ENCODE data around the gene OR10V1.
A peak's percentile ranks its signal among the peaks of the same experiment; 100 is the strongest.

The OR10V1 gene

DNA sequence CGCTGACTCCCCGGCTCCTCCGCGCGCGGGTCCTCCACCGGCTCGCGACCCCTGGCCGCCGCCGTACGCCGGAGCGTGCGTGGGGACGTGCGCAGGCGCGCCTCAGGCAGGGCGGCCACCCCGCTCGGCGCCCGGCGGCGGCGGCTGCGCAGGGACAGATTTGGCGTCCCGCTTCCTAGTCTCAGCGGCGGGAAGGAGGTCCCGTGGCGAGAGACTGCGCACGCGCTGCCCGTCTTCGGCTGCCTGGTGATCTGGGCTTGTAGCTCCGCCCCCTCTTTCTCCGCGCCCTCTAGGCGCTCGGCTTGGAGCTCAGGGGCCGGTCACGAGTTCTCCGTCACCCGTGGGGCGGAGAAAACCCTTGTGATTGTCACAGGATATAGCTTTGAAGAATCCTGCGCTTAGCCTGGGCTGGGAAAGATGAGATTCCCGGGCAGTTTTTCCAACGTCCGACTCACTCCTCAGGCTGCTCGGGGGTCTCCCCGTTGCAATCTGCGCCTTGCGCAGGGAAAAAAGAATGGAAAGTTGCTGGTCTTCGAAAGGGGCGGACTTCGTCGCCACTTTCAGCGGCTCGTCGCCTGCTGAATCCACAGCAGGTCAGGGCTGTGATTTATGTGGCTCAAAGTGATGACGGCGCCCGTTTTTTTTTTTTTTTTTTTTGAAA, 44.6 kb downstream of the OR10V1 start, which contains the start of gene PATL1:
TSS of gene PATL1 (minus strand) at position 88 of the 661 bp plus-strand sequence. CDS start 142 bp downstream, outside the sequence.
- DNase-seq (ENCODE audit: low spot score) = peak; percentile 99

GRCh38 chr11:59668188-59668949, 45.3 kb downstream of the OR10V1 start:
- peak; percentile 61 for DNase-seq (ENCODE audit: low spot score)

DNA sequence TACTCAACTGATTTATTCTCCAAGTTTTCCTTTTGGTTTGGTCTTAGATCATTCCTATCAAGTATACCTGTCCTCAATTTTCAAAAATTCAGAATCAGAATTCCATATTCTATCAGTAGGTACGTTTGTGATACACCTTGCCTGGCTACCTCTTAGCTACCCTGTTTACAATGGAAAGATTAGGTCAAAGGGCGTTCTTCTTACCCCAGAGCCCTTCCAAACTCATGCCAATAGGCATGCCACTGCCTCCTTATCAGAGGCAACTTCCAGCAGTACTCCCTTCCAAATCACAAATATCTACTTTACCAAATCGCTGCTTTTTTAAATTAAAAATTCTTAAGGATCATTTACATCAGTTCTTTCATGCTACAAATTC, 45.8 kb downstream of the OR10V1 start:
- no peak for DNase-seq (ENCODE audit: low spot score)

DNA sequence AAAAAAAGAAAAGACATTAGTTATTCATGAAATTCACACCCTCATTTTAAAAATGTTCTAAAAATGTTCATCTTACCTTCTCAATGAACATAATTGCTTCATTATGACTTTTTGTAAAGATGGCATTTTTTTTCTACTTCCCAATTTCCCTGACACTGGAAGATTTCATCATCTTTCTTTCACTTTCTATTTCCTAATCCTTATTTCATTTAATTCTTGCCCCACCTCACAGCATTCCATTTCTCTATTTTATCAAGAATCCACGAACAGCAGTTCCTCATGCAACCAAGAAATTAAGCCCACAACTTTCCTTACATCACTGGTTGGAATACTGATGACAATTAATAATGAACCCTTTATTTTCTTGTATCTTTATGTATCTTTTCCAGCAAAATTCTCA, 46.7 kb downstream of the OR10V1 start:
- DNase-seq (ENCODE audit: low spot score) = no peak
